Gastroesophageal sphincter (tissue), 4 donors: Measurements from ENCODE around the gene ARHGEF10L. TPM values are rescaled to one million over a fixed set of nuclear protein-coding genes. Genes with fewer than 3 reads are reported as not detected.

Experiments used
- ATAC-seq: fragments of 150-250 bp; one replicate; pipeline ENCODE4 v1.9.1; 2016; ENCODE audit warnings: mild to moderate bottlenecking, moderate library complexity
- H3K27ac ChIP-seq, 4 donors: fragments of 200-600 bp; sonication (generic) in 3 of 4; 1 replicate in 3 of 4; 2 replicates in 1 of 4; pipeline ENCODE4 v1.5.1; 2016 to 2019
- H3K27me3 ChIP-seq: fragments of 200-600 bp; sonication (generic); one replicate; pipeline ENCODE4 v1.5.1; 2019
- H3K36me3 ChIP-seq, 2 donors: fragments of 200-600 bp; sonication (generic); one replicate each; pipeline ENCODE4 v1.5.1; 2019; ENCODE audit warnings: control low read depth in 1 of 2
- H3K4me1 ChIP-seq, 3 donors: fragments of 200-600 bp; sonication (generic); 1 replicate in 2 of 3; 2 replicates in 1 of 3; pipeline ENCODE4 v1.5.1; 2016 to 2019; ENCODE audit warnings: control low read depth in 2 of 3
- H3K4me3 ChIP-seq, 2 donors: fragments of 200-600 bp; sonication (generic); one replicate each; pipeline ENCODE4 v1.5.1; 2019; ENCODE audit warnings: mild to moderate bottlenecking in 1 of 2, moderate library complexity in 1 of 2
- H3K9me3 ChIP-seq, 3 donors: fragments of 200-600 bp; sonication (generic); one replicate each; pipeline ENCODE4 v1.5.1; 2017 to 2019; ENCODE audit warnings: control low read depth in 2 of 3
- EP300 ChIP-seq: sonication (generic); formaldehyde crosslinking; IDR thresholded peaks from one replicate; pipeline ENCODE4 v1.6.1; 2017; ENCODE audit warnings: antibody characterized with exemption, mild to moderate bottlenecking
- POLR2A ChIP-seq, 2 donors: fragments of 450-650 bp; IDR thresholded peaks; one replicate each; pipeline ENCODE4 v1.6.1; 2017; ENCODE audit warnings: antibody characterized with exemption in 2 of 2, mild to moderate bottlenecking in 2 of 2, moderate library complexity in 1 of 2
- POLR2AphosphoS5 ChIP-seq: sonication (generic); formaldehyde crosslinking; IDR thresholded peaks from one replicate; pipeline ENCODE4 v1.6.1; 2017; ENCODE audit warnings: antibody characterized with exemption
- WGBS, 2 donors: methylation state at CpG; one replicate each; pipeline ENCODE4 v1.1.5; 2018; ENCODE audit warnings: low coverage in 1 of 2; 5-methylcytosine and 5-hydroxymethylcytosine counted together
- total RNA-seq, 4 donors: library from RNA; depleted of rRNA; stranded (reverse); fragments of >200 nt; gene quantifications; one replicate each; pipeline ENCODE4 v1.1.0, GENCODE V29; 2016
- TF ChIP-seq, protein P1 (sequence below), 4 experiments: fragments of 200-600 bp in 2 of 4; fragments of 450-650 bp in 2 of 4; sonication (generic) in 1 of 4; IDR thresholded peaks; one replicate each; pipeline ENCODE4 v1.5.1; 2017 to 2019; ENCODE audit warnings: antibody characterized with exemption in 4 of 4, mild to moderate bottlenecking in 2 of 4, moderate library complexity in 2 of 4

ARHGEF10L gene
- total RNA-seq, 4 donors from 2014 or later, result 50.9 to 97.0 (median 80.3) TPM

DNA sequence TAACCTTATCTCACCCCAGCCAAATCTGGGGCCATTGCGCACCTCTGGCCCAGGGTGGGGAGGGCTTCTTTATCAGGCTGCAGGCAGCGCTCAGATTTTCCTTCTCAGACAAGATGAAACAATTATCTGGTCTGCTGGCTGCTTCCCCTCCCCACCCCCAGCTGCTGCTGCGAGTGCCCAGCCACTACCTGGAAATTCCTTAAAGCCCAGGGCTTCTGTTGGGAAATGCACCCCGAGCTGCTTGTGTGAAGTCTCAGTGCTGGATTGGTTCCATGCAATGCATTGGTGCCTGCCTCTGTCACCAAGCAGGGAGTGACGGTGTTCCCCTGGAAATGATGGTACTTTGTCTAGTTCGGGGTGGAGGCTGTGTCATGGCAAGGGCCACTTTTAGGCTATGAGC is 197.1 kb downstream of the ARHGEF10L start:
- no peaks in the 10 kb centered on the region for H3K36me3 ChIP-seq
- no peak overlapping the region for H3K4me3 ChIP-seq
- ATAC-seq, result no peak
- H3K27ac ChIP-seq, result no peak overlapping the region
- no peaks in the 10 kb centered on the region for H3K4me1 ChIP-seq
- peaks cover 57% of the 10 kb centered on the region for H3K27me3 ChIP-seq
- TF ChIP-seq, protein P1, sequence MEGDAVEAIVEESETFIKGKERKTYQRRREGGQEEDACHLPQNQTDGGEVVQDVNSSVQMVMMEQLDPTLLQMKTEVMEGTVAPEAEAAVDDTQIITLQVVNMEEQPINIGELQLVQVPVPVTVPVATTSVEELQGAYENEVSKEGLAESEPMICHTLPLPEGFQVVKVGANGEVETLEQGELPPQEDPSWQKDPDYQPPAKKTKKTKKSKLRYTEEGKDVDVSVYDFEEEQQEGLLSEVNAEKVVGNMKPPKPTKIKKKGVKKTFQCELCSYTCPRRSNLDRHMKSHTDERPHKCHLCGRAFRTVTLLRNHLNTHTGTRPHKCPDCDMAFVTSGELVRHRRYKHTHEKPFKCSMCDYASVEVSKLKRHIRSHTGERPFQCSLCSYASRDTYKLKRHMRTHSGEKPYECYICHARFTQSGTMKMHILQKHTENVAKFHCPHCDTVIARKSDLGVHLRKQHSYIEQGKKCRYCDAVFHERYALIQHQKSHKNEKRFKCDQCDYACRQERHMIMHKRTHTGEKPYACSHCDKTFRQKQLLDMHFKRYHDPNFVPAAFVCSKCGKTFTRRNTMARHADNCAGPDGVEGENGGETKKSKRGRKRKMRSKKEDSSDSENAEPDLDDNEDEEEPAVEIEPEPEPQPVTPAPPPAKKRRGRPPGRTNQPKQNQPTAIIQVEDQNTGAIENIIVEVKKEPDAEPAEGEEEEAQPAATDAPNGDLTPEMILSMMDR (IDR thresholded peaks at IDR 0.05), result no peak
- no peak for TF ChIP-seq POLR2AphosphoS5
- no peak for TF ChIP-seq EP300
- TF ChIP-seq POLR2A (IDR thresholded peaks at IDR 0.05), result no peak
- 93% methylated on average over 2 of the region's 6 CpGs; no CpG with 5 or more reads in 1 of the 2 donors for WGBS, 2 donors
- H3K9me3 ChIP-seq, result no peaks in the 10 kb centered on the region

DNA sequence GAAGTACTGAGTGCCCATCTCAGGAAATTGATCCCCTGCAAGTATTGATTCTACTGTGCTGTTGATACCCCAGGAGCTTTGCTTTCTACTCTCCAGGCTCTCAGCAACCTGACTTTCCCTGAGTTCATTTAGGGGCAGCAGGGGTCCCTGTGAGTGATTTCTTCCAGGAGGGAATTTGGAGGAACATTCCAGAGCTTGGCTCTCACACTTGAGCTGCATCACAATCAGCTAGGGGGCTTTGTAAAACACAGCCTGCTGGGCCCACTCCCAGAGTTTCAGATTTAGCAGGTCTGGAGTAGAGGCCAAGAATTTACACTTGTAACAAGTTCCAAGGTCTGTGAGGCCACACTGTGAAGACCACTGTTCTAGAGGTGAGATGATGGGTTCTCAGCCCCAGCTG is 199.6 kb downstream of the ARHGEF10L start:
- ATAC-seq, result no peak
- no peaks in the 10 kb centered on the region for H3K9me3 ChIP-seq
- H3K27ac ChIP-seq, result no peak overlapping the region
- no peak overlapping the region for H3K4me3 ChIP-seq
- no peaks in the 10 kb centered on the region for H3K36me3 ChIP-seq
- TF ChIP-seq POLR2AphosphoS5, result no peak
- no peak for TF ChIP-seq EP300
- no peak for TF ChIP-seq POLR2A (IDR thresholded peaks at IDR 0.05)
- TF ChIP-seq, protein P1 (IDR thresholded peaks at IDR 0.05), result no peak
- H3K4me1 ChIP-seq, result peaks cover 0 to 11% (median 0%) of the 10 kb centered on the region in 3 donors
- peaks cover 57% of the 10 kb centered on the region for H3K27me3 ChIP-seq

DNA sequence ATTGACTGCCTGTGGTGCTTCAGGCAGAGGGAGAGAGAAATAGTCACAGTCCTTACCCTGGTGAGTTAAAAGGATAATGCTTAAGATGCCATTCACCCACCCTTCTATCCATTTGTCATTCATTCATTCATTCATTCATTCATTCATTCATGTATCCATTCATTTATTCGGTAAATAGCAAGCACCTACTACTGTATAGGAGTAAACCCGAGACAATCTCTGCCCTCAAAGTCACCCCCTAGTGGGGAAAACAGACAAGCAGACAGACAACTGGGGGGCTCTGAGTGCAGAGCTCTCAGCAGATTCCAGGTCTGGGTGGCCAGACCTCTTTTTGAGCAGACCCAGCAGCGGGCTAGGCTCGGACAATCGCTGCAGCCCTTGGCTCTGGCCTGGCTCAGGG is 201.6 kb downstream of the ARHGEF10L start:
- Histone ChIP-seq H3K4me1 (peaks cover 0 to 11% (median 0%) of the 10 kb centered on the region in 3 donors), H3K9me3 (no peaks in the 10 kb centered on the region), H3K4me3 (no peak overlapping the region), H3K27me3 (peaks cover 49% of the 10 kb centered on the region), H3K27ac (no peak overlapping the region), H3K36me3 (no peaks in the 10 kb centered on the region)
- no peak for ATAC-seq
- 34 to 75% methylated on average over 2 of the region's 5 CpGs for WGBS, 2 donors
- TF ChIP-seq POLR2A (IDR thresholded peaks at IDR 0.05) (no peak), POLR2AphosphoS5 (no peak), EP300 (no peak)
- TF ChIP-seq, protein P1 (IDR thresholded peaks at IDR 0.05), result no peak

DNA sequence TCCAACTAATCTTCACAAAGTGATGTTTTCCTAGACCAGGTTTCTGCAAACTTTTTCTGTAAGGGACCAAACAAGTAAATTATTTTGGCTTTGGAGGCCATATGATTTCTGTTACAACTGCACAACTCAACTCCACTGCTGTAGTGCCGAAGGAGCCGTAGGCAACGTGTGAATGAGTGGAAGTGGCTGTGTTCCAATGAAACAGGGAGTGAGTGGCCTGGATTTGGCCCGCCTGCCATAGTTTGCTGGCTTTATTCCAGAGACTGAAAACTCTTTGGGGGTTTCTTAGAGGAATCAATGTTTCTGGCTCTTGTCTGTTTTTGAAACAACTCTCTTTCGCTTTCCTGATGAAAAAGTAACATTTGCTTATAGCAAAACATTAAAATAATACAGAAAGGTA is 203.1 kb downstream of the ARHGEF10L start:
- no peak for TF ChIP-seq POLR2A (IDR thresholded peaks at IDR 0.05)
- no peak for TF ChIP-seq POLR2AphosphoS5
- TF ChIP-seq, protein P1 (IDR thresholded peaks at IDR 0.05), result no peak
- TF ChIP-seq EP300, result no peak
- Histone ChIP-seq H3K36me3 (no peaks in the 10 kb centered on the region), H3K27me3 (peaks cover 36% of the 10 kb centered on the region), H3K4me1 (peaks cover 0 to 11% (median 0%) of the 10 kb centered on the region in 3 donors), H3K4me3 (no peak overlapping the region), H3K9me3 (no peaks in the 10 kb centered on the region), H3K27ac (no peak overlapping the region)
- 5 to 23% methylated on average over 4 of the region's 5 CpGs for WGBS, 2 donors
- ATAC-seq, result no peak

DNA sequence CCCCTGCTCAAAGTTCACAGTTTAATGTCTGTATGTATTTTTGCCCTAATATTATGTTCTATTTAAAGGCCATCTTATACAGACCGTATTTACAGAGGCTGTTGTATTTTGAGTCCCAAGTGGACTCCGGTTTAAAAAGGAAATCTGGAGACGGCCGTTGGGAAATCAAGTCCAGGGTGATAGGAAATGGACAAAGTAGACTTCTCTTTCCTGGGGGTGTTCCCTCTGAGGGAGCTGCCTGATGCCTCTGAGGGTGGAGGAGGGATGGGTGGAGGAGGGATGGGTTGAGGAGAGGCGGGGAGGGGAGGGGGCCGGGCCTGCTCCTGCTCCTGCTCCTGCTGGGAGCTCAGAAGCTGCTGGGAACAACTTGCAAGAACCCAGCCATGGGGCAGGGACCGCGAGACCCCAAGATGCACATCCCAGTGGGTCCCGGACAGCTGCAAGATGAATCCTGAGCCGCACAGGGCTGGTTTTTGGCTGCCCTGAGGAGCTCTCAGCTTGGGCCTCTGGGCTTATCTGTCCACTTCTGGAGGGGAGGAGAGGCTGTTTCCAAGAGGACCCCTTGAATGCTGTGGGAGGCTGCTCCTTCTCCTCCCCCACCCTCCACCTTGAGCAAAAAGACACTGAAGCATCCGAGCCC is 203.6 kb downstream of the ARHGEF10L start:
- TF ChIP-seq POLR2AphosphoS5 (no peak), POLR2A (IDR thresholded peaks at IDR 0.05) (no peak), EP300 (no peak)
- TF ChIP-seq, protein P1 (IDR thresholded peaks at IDR 0.05), result no peak
- Histone ChIP-seq H3K4me1 (peaks cover 0 to 11% (median 0%) of the 10 kb centered on the region in 3 donors), H3K36me3 (no peaks in the 10 kb centered on the region), H3K27me3 (peaks cover 36% of the 10 kb centered on the region), H3K9me3 (no peaks in the 10 kb centered on the region), H3K4me3 (no peak overlapping the region), H3K27ac (no peak overlapping the region)
- no peak for ATAC-seq
- WGBS, 2 donors, result 21 to 27% methylated on average over 4 to 6 of the region's 11 CpGs
